SU-DHL-6 (cell line): ENCODE results near the gene FRAS1.

Experiments
- H2AFZ ChIP-seq: fragments of 200-600 bp; sonication (generic); 2 replicates; pipeline ENCODE4 v1.6.1; 2014; ENCODE audit warnings: low read depth, mild to moderate bottlenecking, moderate library complexity, mixed read lengths, antibody characterized with exemption, low read length; ENCODE audit not compliant: severe bottlenecking
- H3F3A ChIP-seq: fragments of 200-600 bp; shearing (Covaris generic); 2 replicates; pipeline ENCODE4 v1.6.0; 2016; ENCODE audit warnings: antibody characterized with exemption, mild to moderate bottlenecking; ENCODE audit not compliant: insufficient read depth
- H3K27ac ChIP-seq: fragments of 200-600 bp; sonication (generic); 2 replicates; pipeline ENCODE4 v1.5.1; 2016; ENCODE audit warnings: low read depth, mild to moderate bottlenecking, low read length, moderate library complexity, mixed read lengths
- H3K27me3 ChIP-seq: fragments of 200-600 bp; sonication (generic), shearing (Covaris generic); 2 replicates; pipeline ENCODE4 v1.6.0; 2014; ENCODE audit warnings: mild to moderate bottlenecking, low read length
- H3K36me3 ChIP-seq: fragments of 200-600 bp; sonication (generic); 2 replicates; pipeline ENCODE4 v1.6.1; 2014; ENCODE audit warnings: mild to moderate bottlenecking, low read length, mixed read lengths
- H3K4me2 ChIP-seq: fragments of 300-600, 200-600 bp; shearing (Covaris generic), sonication (generic); 2 replicates; pipeline ENCODE4 v1.6.0; 2014; ENCODE audit warnings: low read length, low read depth, mild to moderate bottlenecking; ENCODE audit not compliant: poor library complexity, severe bottlenecking
- H3K4me3 ChIP-seq: fragments of 200-600 bp; sonication (generic); 2 replicates; pipeline ENCODE4 v1.5.1; 2014; ENCODE audit warnings: antibody characterized with exemption, low read length, mild to moderate bottlenecking, mixed read lengths; ENCODE audit not compliant: insufficient read depth, poor library complexity, severe bottlenecking
- H3K79me2 ChIP-seq: fragments of 200-600 bp; sonication (generic); 2 replicates; pipeline ENCODE4 v1.6.1; 2014; ENCODE audit warnings: mild to moderate bottlenecking, low read length, moderate library complexity; ENCODE audit not compliant: insufficient read depth
- H3K9ac ChIP-seq: fragments of 200-600 bp; sonication (generic); 2 replicates; pipeline ENCODE4 v1.7.0; 2014; ENCODE audit warnings: mild to moderate bottlenecking, low read length
- H3K9me2 ChIP-seq: fragments of 200-600 bp; sonication (generic); replicated peaks from 2 replicates; pipeline ENCODE4 v1.6.1; 2014; ENCODE audit warnings: low read length; ENCODE audit not compliant: insufficient read depth
- H3K9me3 ChIP-seq: fragments of 200-600 bp; sonication (generic); 2 replicates; pipeline ENCODE4 v1.6.1; 2014; ENCODE audit warnings: low read length, mixed read lengths; ENCODE audit not compliant: insufficient read depth
- H4K20me1 ChIP-seq: fragments of 200-600 bp; sonication (generic); 2 replicates; pipeline ENCODE4 v1.6.1; 2014; ENCODE audit warnings: low read depth, mild to moderate bottlenecking, antibody characterized with exemption, low read length, moderate library complexity, mixed read lengths
- EZH2phosphoT487 ChIP-seq: fragments of 200-600 bp; sonication (generic), shearing (Covaris generic); conservative IDR thresholded peaks from 2 replicates; pipeline ENCODE4 v1.6.1; 2018; ENCODE audit warnings: mild to moderate bottlenecking, antibody characterized with exemption, low read length, moderate library complexity, mixed read lengths
- TF ChIP-seq, protein P1 (sequence below): fragments of 200-600 bp; sonication (generic); IDR thresholded peaks from one replicate; pipeline ENCODE4 v1.5.1; 2017; ENCODE audit warnings: antibody characterized with exemption, mild to moderate bottlenecking, low read length, moderate library complexity; ENCODE audit not compliant: insufficient read depth, poor library complexity, severe bottlenecking

The FRAS1 gene

DNA sequence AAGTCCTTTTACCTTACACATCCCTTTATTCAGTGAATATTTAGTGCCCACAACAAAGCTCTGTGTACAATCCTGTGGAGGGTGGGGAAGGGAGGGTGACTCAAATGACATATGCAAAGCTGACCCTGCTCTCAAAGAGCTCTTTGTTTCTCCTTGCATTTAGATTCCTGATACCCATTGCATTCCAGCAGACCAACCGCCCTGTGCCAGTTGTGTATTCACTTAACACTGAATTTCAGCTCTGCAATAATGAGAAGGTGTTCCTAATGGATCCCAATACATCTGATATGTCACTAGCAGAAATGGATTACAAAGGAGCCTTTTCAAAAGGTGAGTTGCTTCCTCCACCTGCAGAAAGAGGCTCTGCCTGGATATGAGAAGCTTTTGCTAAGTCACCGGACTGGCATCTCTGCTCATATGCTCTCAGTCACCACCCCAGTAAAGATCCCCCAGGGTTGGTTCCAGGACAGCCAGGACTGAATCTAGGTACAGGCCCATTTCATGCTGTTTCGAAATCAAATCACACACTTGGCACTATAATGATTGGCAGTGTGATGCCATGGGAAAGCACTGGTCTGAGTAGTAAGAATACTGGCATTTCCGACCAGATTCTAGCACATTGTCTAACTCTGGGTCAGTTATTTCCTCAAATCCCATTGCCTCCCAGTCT lies 477.3 kb downstream of the FRAS1 start:
- Histone ChIP-seq H3K27me3 (no peaks in the 10 kb centered on the region), H3K4me3 (no peak overlapping the region), H3K9me2 (no peaks in the 10 kb centered on the region), H3K79me2 (no peaks in the 10 kb centered on the region), H2AFZ (no peak overlapping the region), H3K27ac (no peak overlapping the region), H3K9ac (no peak overlapping the region), H3K36me3 (no peaks in the 10 kb centered on the region), H3K9me3 (no peaks in the 10 kb centered on the region), H4K20me1 (no peaks in the 10 kb centered on the region), H3F3A (no peaks in the 10 kb centered on the region), H3K4me2 (no peak overlapping the region)
- TF ChIP-seq, protein P1, sequence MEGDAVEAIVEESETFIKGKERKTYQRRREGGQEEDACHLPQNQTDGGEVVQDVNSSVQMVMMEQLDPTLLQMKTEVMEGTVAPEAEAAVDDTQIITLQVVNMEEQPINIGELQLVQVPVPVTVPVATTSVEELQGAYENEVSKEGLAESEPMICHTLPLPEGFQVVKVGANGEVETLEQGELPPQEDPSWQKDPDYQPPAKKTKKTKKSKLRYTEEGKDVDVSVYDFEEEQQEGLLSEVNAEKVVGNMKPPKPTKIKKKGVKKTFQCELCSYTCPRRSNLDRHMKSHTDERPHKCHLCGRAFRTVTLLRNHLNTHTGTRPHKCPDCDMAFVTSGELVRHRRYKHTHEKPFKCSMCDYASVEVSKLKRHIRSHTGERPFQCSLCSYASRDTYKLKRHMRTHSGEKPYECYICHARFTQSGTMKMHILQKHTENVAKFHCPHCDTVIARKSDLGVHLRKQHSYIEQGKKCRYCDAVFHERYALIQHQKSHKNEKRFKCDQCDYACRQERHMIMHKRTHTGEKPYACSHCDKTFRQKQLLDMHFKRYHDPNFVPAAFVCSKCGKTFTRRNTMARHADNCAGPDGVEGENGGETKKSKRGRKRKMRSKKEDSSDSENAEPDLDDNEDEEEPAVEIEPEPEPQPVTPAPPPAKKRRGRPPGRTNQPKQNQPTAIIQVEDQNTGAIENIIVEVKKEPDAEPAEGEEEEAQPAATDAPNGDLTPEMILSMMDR, result no peak
- TF ChIP-seq EZH2phosphoT487, result no peak

DNA sequence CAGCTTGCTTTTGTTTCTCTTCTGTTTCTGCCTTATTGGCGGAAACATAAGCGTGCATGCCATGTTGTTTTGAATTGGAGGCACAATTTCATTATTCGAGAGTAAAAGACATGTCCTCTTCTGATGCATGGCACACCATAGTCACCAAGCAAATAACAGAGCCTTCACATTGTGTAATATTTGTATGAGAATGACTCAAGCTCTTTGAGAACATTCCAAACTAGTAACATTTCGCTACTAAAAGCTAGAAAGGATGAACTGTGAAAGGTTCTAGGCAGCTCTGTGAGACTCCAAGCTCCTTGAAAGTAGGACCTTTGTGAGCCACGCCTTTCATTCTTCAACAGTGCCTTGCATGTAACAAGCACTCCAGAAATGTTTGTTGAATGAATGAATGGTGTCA lies 485.2 kb downstream of the FRAS1 start:
- Histone ChIP-seq H4K20me1 (no peaks in the 10 kb centered on the region), H3K4me2 (no peak overlapping the region), H3K36me3 (no peaks in the 10 kb centered on the region), H3K9me2 (no peaks in the 10 kb centered on the region), H3K4me3 (no peak overlapping the region), H3K27ac (no peak overlapping the region), H3K9ac (no peak overlapping the region), H3K79me2 (no peaks in the 10 kb centered on the region), H3F3A (no peaks in the 10 kb centered on the region), H2AFZ (no peak overlapping the region), H3K9me3 (no peaks in the 10 kb centered on the region), H3K27me3 (no peaks in the 10 kb centered on the region)
- no peak for TF ChIP-seq EZH2phosphoT487
- TF ChIP-seq, protein P1, result no peak

DNA sequence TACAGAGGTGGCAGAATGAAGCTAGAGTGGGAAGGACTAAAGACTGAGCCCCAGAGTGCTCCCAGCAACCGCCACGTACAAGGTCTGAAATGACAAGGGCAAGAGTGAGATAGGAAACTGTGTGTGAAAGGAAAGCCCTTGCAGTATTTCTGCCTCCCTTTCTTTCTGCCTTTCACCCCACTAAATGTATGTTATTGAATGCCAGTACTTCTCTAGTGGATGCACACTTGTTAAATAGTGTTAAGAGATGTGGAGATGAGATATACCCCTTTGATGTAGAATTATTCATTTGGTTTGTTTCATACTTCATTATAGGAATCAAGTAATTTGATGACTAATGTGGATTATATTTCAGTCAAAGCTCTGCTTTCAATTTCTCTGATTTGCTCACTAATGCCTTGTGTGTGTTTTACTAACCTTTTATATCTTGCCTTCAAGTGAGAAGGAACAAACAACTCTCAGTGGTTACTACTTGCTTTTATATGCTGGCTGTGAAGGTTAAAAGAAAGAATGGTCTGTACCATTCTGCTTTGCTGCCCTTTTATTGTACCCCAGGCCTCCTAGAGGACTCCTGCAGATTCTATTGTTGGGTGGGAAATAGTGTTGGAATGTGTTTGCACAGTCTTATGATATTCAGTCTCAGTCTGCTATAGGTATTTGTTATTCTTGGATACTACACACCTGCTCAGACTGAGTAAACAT lies 486.5 kb downstream of the FRAS1 start:
- H3K27ac ChIP-seq, result no peak overlapping the region
- H2AFZ ChIP-seq, result no peak overlapping the region
- H3F3A ChIP-seq, result no peaks in the 10 kb centered on the region
- H3K4me3 ChIP-seq, result no peak overlapping the region
- H3K9me3 ChIP-seq, result no peaks in the 10 kb centered on the region
- H3K9me2 ChIP-seq, result no peaks in the 10 kb centered on the region
- H3K4me2 ChIP-seq, result no peak overlapping the region
- H3K27me3 ChIP-seq, result no peaks in the 10 kb centered on the region
- no peaks in the 10 kb centered on the region for H4K20me1 ChIP-seq
- TF ChIP-seq, protein P1, result no peak
- TF ChIP-seq EZH2phosphoT487, result no peak
- H3K79me2 ChIP-seq, result no peaks in the 10 kb centered on the region
- H3K9ac ChIP-seq, result no peak overlapping the region
- no peaks in the 10 kb centered on the region for H3K36me3 ChIP-seq
